GM12878 (cell line): Measurements from ENCODE around the gene YWHAQ.

ENCODE experiments used
- EP300 ChIP-seq, 2 experiments: fragments of 150-350 bp in 1 of 2; IDR thresholded peaks; 2 replicates each; pipeline ENCODE4 v1.6.1; 2011 to 2012; ENCODE audit warnings: low read depth in 2 of 2, low read length in 2 of 2, borderline replicate concordance in 1 of 2, improper control_type of control experiment in 1 of 2, inconsistent platforms in 1 of 2; ENCODE audit not compliant: control insufficient read depth in 1 of 2
- EZH2 ChIP-seq: IDR thresholded peaks from 2 replicates; pipeline ENCODE4 v1.6.1; 2012; ENCODE audit warnings: low read depth, mild to moderate bottlenecking, control low read depth, inconsistent platforms, low read length, borderline replicate concordance; ENCODE audit not compliant: control insufficient read depth
- FOS ChIP-seq: IDR thresholded peaks from 3 replicates; pipeline ENCODE4 v1.6.1; 2011; ENCODE audit warnings: borderline replicate concordance; ENCODE audit not compliant: insufficient read length; ENCODE audit errors: extremely low read depth
- MYC ChIP-seq: IDR thresholded peaks from 2 replicates; pipeline ENCODE4 v1.6.1; 2011; ENCODE audit warnings: mild to moderate bottlenecking, low read length, moderate library complexity, inconsistent platforms; ENCODE audit not compliant: insufficient read depth, insufficient replicate concordance, insufficient read length, severe bottlenecking
- POLR2A ChIP-seq: IDR thresholded peaks from 2 replicates; pipeline ENCODE4 v1.6.1; 2011; ENCODE audit warnings: low read depth, mild to moderate bottlenecking, low read length
- POLR2AphosphoS5 ChIP-seq: IDR thresholded peaks from 2 replicates; pipeline ENCODE4 v1.6.1; 2011; ENCODE audit warnings: mild to moderate bottlenecking, low read length, inconsistent platforms
- RCOR1 ChIP-seq: conservative IDR thresholded peaks from 2 replicates; pipeline ENCODE4 v1.6.1; 2012; ENCODE audit warnings: low read depth, low read length, improper control_type of control experiment
- SP1 ChIP-seq: IDR thresholded peaks from one replicate; pipeline ENCODE4 v1.6.1; 2011; ENCODE audit warnings: low read depth, low read length
- SUPT20H ChIP-seq: IDR thresholded peaks from 2 replicates; pipeline ENCODE4 v1.6.1; 2011; ENCODE audit warnings: low read depth, mild to moderate bottlenecking, low read length, moderate library complexity, borderline replicate concordance; ENCODE audit not compliant: control insufficient read depth
- TARDBP ChIP-seq: IDR thresholded peaks from 2 replicates; pipeline ENCODE4 v1.6.1; 2016; ENCODE audit warnings: borderline replicate concordance
- YY1 ChIP-seq: IDR thresholded peaks from 2 replicates; pipeline ENCODE4 v1.6.1; 2011; ENCODE audit warnings: low read depth, mild to moderate bottlenecking, low read length
- TF ChIP-seq, protein P1 (sequence below): IDR thresholded peaks from 2 replicates; pipeline ENCODE4 v1.6.1; 2012; ENCODE audit warnings: improper control_type of control experiment, low read depth, low read length; ENCODE audit not compliant: insufficient replicate concordance
- TF ChIP-seq, protein P2 (sequence below): IDR thresholded peaks from 2 replicates; pipeline ENCODE4 v1.6.1; 2011; ENCODE audit warnings: borderline replicate concordance, low read depth, mild to moderate bottlenecking, moderate library complexity, mixed read lengths, low read length; ENCODE audit not compliant: insufficient read depth; ENCODE audit errors: extremely low read length
- TF ChIP-seq, protein P3 (sequence below), 3 experiments: IDR thresholded peaks in 2 of 3; conservative IDR thresholded peaks in 1 of 3; 2 replicates each; pipeline ENCODE4 v1.5.1; 2011; ENCODE audit warnings: low read depth in 3 of 3, low read length in 3 of 3, mild to moderate bottlenecking in 3 of 3, control low read depth in 2 of 3, moderate library complexity in 2 of 3, inconsistent platforms in 1 of 3, mixed read lengths in 1 of 3; ENCODE audit not compliant: control insufficient read depth in 2 of 3, insufficient read depth in 1 of 3; ENCODE audit errors: extremely low read depth in 1 of 3

DNA sequence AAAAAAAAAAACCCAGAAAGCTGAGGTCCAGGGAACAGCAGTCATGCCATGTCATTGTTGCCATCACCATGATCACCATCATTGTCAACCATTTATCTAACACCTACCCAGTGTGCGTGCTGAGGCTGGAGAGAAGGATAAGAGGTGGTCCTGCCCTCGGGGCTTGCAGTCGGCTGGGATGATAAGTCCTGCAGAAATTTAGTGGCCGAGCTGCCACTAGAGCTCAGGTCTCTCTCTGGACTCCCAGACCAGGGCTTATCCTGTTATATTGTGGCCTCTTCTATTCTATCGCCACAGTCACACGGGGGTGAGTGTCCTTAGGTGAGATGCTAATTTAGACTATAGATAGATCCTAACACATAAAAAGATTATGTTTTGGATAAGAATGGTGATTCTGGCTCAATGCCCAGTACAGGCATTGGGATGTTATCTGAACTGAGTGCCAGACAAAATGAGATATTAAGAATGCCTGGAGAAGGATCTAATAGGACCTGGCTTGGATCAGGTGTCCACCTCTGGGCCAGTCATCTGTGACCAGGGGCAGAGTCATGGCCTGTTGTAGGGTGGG is 43.2 kb upstream of the YWHAQ start:
- TF ChIP-seq TARDBP (no peak), SUPT20H (no peak), MYC (no peak), SP1 (no peak), YY1 (no peak), EZH2 (no peak), POLR2AphosphoS5 (no peak), FOS (no peak), RCOR1 (no peak), POLR2A (no peak), EP300 (IDR thresholded peaks at IDR 0.05; ENCODE audit: borderline replicate concordance in 1 of 2, control insufficient read depth in 1 of 2, low read depth in 2 of 2, low read length in 2 of 2) (no peak)
- TF ChIP-seq, protein P1, sequence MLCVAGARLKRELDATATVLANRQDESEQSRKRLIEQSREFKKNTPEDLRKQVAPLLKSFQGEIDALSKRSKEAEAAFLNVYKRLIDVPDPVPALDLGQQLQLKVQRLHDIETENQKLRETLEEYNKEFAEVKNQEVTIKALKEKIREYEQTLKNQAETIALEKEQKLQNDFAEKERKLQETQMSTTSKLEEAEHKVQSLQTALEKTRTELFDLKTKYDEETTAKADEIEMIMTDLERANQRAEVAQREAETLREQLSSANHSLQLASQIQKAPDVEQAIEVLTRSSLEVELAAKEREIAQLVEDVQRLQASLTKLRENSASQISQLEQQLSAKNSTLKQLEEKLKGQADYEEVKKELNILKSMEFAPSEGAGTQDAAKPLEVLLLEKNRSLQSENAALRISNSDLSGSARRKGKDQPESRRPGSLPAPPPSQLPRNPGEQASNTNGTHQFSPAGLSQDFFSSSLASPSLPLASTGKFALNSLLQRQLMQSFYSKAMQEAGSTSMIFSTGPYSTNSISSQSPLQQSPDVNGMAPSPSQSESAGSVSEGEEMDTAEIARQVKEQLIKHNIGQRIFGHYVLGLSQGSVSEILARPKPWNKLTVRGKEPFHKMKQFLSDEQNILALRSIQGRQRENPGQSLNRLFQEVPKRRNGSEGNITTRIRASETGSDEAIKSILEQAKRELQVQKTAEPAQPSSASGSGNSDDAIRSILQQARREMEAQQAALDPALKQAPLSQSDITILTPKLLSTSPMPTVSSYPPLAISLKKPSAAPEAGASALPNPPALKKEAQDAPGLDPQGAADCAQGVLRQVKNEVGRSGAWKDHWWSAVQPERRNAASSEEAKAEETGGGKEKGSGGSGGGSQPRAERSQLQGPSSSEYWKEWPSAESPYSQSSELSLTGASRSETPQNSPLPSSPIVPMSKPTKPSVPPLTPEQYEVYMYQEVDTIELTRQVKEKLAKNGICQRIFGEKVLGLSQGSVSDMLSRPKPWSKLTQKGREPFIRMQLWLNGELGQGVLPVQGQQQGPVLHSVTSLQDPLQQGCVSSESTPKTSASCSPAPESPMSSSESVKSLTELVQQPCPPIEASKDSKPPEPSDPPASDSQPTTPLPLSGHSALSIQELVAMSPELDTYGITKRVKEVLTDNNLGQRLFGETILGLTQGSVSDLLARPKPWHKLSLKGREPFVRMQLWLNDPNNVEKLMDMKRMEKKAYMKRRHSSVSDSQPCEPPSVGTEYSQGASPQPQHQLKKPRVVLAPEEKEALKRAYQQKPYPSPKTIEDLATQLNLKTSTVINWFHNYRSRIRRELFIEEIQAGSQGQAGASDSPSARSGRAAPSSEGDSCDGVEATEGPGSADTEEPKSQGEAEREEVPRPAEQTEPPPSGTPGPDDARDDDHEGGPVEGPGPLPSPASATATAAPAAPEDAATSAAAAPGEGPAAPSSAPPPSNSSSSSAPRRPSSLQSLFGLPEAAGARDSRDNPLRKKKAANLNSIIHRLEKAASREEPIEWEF = no peak
- TF ChIP-seq, protein P2, sequence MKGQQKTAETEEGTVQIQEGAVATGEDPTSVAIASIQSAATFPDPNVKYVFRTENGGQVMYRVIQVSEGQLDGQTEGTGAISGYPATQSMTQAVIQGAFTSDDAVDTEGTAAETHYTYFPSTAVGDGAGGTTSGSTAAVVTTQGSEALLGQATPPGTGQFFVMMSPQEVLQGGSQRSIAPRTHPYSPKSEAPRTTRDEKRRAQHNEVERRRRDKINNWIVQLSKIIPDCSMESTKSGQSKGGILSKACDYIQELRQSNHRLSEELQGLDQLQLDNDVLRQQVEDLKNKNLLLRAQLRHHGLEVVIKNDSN = no peak
- TF ChIP-seq, protein P3, sequence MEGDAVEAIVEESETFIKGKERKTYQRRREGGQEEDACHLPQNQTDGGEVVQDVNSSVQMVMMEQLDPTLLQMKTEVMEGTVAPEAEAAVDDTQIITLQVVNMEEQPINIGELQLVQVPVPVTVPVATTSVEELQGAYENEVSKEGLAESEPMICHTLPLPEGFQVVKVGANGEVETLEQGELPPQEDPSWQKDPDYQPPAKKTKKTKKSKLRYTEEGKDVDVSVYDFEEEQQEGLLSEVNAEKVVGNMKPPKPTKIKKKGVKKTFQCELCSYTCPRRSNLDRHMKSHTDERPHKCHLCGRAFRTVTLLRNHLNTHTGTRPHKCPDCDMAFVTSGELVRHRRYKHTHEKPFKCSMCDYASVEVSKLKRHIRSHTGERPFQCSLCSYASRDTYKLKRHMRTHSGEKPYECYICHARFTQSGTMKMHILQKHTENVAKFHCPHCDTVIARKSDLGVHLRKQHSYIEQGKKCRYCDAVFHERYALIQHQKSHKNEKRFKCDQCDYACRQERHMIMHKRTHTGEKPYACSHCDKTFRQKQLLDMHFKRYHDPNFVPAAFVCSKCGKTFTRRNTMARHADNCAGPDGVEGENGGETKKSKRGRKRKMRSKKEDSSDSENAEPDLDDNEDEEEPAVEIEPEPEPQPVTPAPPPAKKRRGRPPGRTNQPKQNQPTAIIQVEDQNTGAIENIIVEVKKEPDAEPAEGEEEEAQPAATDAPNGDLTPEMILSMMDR (IDR thresholded peaks at IDR 0.05 in 2 of 3, conservative IDR thresholded peaks at IDR 0.05 in 1 of 3; ENCODE audit: control insufficient read depth in 2 of 3, extremely low read depth in 1 of 3, insufficient read depth in 1 of 3, low read depth in 3 of 3, low read length in 3 of 3) = no peak
